ENCODE results near the gene KCNMA1. TPM values are rescaled to one million over a fixed set of nuclear protein-coding genes. Genes with fewer than 3 reads are reported as not detected.

Gene KCNMA1
- total RNA-seq, 2 donors from 2014 or later = 0.48 to 0.56 TPM

- H3K4me1 Mint-ChIP-seq = no peaks in the 10 kb centered on the region
- ATAC-seq (replicated peaks) = no peak
- H3K27me3 Mint-ChIP-seq = peaks cover 3% of the 10 kb centered on the region
Observed at GRCh38 chr10:76899490-76899889, 738.1 kb downstream of the KCNMA1 start.

GRCh38 chr10:76892766-76893479, 744.7 kb downstream of the KCNMA1 start:
- Mint-ChIP-seq H3K27me3 (peaks cover 3% of the 10 kb centered on the region), H3K9me3 (peaks cover 4% of the 10 kb centered on the region), H3K4me1 (no peaks in the 10 kb centered on the region), H3K36me3 (ENCODE audit: low read depth) (no peaks in the 10 kb centered on the region), H3K4me3 (no peak overlapping the region), H3K27ac (no peak overlapping the region)
- ATAC-seq (replicated peaks) = no peak

More at GRCh38 chr10:76899490-76899889, 738.1 kb downstream of the KCNMA1 start:
- Mint-ChIP-seq H3K27ac (no peak overlapping the region), H3K9me3 (peaks cover 4% of the 10 kb centered on the region), H3K4me3 (no peak overlapping the region), H3K36me3 (ENCODE audit: low read depth) (no peaks in the 10 kb centered on the region)

DNA sequence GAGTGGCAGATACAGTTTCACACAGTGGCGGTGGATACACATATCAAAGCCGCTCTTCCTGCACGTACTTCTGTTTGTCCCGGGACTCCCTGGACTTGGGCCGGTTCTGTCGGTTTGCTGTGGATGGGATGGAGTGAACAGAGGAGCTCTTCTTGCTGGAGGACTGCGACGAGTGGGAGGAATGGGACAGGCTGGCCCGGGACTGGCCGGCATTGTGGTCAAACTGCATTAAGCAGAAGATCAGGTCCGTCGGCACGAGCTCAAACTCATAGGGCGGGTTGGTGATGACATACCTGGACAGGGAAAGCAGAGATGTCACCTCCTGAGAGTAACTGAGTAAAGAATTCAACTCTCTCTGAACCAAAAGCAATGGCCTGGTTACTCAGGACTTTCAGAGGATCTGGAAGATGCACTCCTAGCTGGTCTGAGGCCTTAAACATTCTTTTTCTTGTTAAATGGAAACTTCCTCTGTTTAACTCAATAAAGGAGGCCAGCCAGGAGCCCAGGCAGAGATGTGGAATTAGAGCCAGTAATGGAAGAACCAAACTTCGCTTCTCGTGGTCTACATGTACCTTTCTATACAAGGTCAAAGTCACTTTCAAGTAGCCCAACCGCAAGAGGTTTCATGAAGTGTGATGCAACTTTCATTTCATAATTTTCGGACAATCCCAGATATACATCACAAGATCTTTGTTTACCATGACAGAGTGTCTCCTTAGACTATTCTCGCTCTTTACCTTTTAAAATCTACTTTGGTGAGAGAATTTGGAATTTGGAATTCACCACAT, 750.2 kb downstream of the KCNMA1 start:
- no peaks in the 10 kb centered on the region for H3K4me1 Mint-ChIP-seq
- no peak overlapping the region for H3K27ac Mint-ChIP-seq
- no peak for ATAC-seq (replicated peaks)
- H3K36me3 Mint-ChIP-seq (ENCODE audit: low read depth) = no peaks in the 10 kb centered on the region
- no peaks in the 10 kb centered on the region for H3K9me3 Mint-ChIP-seq
- H3K4me3 Mint-ChIP-seq = no peak overlapping the region
- H3K27me3 Mint-ChIP-seq = no peaks in the 10 kb centered on the region

GRCh38 chr10:76885816-76886215, 751.8 kb downstream of the KCNMA1 start:
- no peak for ATAC-seq (replicated peaks)
- Mint-ChIP-seq H3K4me3 (no peak overlapping the region), H3K36me3 (ENCODE audit: low read depth) (no peaks in the 10 kb centered on the region)

DNA sequence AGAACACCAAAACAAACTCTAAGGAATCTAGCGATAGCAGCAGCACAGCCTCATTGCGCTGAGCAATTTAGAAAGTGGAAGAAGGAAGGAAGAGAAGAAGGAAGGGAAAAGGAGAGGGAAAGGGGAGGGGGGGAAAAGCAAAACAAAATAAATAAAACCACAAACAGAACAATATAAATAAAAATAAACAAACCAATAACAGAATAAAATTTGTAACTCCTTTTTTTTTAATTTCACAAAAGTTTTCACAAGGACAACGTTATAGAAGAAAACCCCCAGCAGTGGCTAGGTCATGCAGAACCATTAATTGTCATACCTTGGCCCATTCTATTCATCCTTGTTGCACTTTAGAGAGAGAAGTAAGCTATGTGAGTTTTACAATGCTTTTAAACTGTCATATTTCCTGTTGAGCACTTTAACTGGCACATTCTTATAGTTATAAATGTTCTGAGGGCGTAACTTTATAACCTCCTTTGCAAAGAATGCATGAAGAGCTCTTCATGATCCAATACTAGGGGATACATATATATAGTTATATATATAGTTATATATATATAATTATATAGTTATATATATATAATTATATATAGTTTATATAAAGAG, 752.8 kb downstream of the KCNMA1 start:
- H3K4me3 Mint-ChIP-seq = no peak overlapping the region
- no peaks in the 10 kb centered on the region for H3K9me3 Mint-ChIP-seq
- no peak overlapping the region for H3K27ac Mint-ChIP-seq
- no peak for ATAC-seq (replicated peaks)
- H3K36me3 Mint-ChIP-seq (ENCODE audit: low read depth) = no peaks in the 10 kb centered on the region
- no peaks in the 10 kb centered on the region for H3K27me3 Mint-ChIP-seq
- no peaks in the 10 kb centered on the region for H3K4me1 Mint-ChIP-seq

More at GRCh38 chr10:76885816-76886215, 751.8 kb downstream of the KCNMA1 start:
- Mint-ChIP-seq H3K9me3 (no peaks in the 10 kb centered on the region), H3K27ac (no peak overlapping the region), H3K27me3 (no peaks in the 10 kb centered on the region), H3K4me1 (no peaks in the 10 kb centered on the region)

DNA sequence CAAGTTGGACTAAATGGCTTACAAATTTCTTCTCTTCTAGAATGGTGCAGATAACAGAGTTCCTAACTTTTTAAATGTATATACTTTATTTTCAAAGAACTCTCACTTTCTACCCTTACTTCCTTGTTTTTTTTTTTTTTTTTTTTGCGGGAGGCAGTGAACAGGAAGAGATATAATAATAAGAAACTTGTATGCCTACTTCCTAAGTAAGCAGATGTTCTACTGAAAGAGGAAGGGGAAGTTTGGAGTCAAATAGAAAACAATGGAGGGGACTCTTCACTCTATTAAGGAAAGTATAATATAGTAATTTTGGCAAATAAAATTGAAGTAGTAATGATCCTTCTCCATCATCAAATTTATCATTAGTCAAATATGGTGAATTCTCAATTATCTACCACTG, 754.0 kb downstream of the KCNMA1 start:
- Mint-ChIP-seq H3K4me1 (no peaks in the 10 kb centered on the region), H3K27ac (no peak overlapping the region), H3K36me3 (ENCODE audit: low read depth) (no peaks in the 10 kb centered on the region), H3K9me3 (no peaks in the 10 kb centered on the region), H3K4me3 (no peak overlapping the region), H3K27me3 (no peaks in the 10 kb centered on the region)
- no peak for ATAC-seq (replicated peaks)

- H3K4me3 Mint-ChIP-seq = no peak overlapping the region
- no peaks in the 10 kb centered on the region for H3K4me1 Mint-ChIP-seq
- no peaks in the 10 kb centered on the region for H3K36me3 Mint-ChIP-seq (ENCODE audit: low read depth)
- H3K9me3 Mint-ChIP-seq = no peaks in the 10 kb centered on the region
- no peaks in the 10 kb centered on the region for H3K27me3 Mint-ChIP-seq
- ATAC-seq (replicated peaks) = no peak
- H3K27ac Mint-ChIP-seq = no peak overlapping the region
Observed at GRCh38 chr10:76882796-76883195, 754.8 kb downstream of the KCNMA1 start.

DNA sequence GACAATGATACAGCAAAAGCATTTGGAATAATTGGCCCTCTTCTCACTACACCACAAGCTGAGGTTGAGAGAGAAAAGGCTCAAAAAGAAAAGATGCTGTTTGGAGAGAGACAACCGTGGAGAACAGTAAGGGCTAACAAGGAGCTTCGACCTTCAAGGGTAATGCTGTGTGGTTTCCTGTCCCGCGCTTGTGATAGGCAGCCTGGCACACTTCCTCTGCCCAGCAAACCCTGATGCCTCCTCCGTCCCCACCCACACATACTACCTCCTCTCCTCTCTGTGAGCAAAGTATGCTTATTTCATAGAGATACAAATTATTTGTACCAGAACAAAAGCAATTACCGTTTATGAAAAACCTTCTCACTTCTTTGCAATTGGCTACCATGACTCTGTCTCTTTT, 755.4 kb downstream of the KCNMA1 start:
- Mint-ChIP-seq H3K4me1 (no peaks in the 10 kb centered on the region), H3K4me3 (no peak overlapping the region), H3K27me3 (no peaks in the 10 kb centered on the region), H3K9me3 (no peaks in the 10 kb centered on the region), H3K36me3 (ENCODE audit: low read depth) (no peaks in the 10 kb centered on the region), H3K27ac (no peak overlapping the region)
- ATAC-seq (replicated peaks) = peak; percentile 51

DNA sequence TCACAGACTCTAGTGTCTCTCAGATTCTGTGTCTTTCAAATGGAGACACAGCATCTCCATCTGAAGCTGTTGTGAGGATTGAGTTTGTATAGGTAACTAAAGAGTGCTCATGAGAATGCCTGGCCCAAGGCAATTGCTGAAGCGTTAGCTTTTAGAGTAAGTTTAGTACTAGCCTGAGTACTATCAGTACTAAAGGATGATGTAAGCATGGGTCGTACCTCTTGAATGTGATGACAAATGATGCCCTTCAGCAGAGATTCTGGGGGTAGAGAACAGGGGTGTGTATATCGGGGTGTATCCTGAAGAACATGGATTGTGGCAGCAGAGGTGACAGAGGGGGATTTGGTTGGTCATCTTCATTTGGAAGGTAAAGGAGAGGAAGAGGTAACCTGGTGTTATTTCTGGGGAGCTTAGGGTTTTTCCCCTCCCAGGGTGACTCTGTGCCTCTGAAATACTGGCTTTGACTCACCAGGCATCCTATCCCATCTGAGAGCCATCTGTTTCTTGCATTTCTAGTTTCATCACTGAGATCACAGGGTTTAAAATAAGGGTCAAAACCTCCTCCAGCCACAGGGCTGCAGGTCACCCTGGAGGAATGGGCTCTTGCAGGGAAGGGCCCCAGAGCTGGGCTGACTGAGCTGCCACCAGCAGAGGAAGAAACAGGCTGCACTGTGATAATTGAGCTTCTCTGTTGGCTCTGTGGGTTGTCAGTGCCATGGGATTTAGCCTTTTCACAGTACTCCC, 756.0 kb downstream of the KCNMA1 start:
- H3K9me3 Mint-ChIP-seq = no peaks in the 10 kb centered on the region
- H3K4me3 Mint-ChIP-seq = no peak overlapping the region
- ATAC-seq (replicated peaks) = peak; percentile 83
- no peaks in the 10 kb centered on the region for H3K27me3 Mint-ChIP-seq
- H3K4me1 Mint-ChIP-seq = no peaks in the 10 kb centered on the region
- H3K36me3 Mint-ChIP-seq (ENCODE audit: low read depth) = no peaks in the 10 kb centered on the region
- H3K27ac Mint-ChIP-seq = no peak overlapping the region

GRCh38 chr10:76880931-76881330, 756.7 kb downstream of the KCNMA1 start:
- Mint-ChIP-seq H3K4me1 (no peaks in the 10 kb centered on the region), H3K4me3 (no peak overlapping the region), H3K27me3 (no peaks in the 10 kb centered on the region), H3K9me3 (no peaks in the 10 kb centered on the region), H3K27ac (no peak overlapping the region), H3K36me3 (ENCODE audit: low read depth) (no peaks in the 10 kb centered on the region)
- ATAC-seq (replicated peaks) = no peak

DNA sequence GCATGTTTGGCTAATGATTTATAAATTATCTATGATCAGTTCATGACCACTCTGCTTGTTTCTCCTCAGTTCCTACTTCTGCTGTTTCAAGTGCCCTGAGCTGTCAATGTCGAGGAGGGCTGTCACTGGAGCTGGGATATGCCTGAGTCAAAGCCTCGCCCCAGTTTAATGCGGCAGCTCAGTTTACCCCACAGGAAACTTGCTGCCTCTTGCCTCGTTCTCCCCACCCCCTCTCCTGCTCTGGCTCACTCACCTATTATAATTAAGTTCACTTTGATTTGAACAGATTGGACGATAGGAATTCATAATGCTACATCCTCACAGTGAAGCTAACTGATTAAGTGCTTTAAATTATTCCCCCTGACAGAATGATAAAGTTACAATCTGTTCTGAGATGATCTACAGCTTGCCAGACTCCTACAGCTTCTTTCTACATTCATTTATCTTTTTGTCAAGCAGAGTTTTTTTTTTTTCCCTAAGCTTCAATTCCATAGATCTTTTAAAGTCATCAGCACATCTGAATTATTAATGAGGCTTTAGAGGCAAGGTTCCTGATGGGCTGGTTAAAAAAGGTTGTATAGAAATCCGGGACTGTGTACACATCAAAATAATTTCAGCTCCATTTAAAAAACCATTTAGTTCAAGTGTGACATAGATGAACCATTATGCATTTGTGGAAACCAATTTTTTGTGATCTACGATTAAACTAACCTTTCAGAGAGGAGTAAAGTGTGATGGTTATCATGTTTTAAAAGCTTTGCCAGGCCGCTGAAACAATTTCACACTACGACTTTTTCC, 758.3 kb downstream of the KCNMA1 start:
- no peaks in the 10 kb centered on the region for H3K4me1 Mint-ChIP-seq
- no peak for ATAC-seq (replicated peaks)
- no peak overlapping the region for H3K4me3 Mint-ChIP-seq
- no peaks in the 10 kb centered on the region for H3K36me3 Mint-ChIP-seq (ENCODE audit: low read depth)
- no peaks in the 10 kb centered on the region for H3K9me3 Mint-ChIP-seq
- no peaks in the 10 kb centered on the region for H3K27me3 Mint-ChIP-seq
- no peak overlapping the region for H3K27ac Mint-ChIP-seq

DNA sequence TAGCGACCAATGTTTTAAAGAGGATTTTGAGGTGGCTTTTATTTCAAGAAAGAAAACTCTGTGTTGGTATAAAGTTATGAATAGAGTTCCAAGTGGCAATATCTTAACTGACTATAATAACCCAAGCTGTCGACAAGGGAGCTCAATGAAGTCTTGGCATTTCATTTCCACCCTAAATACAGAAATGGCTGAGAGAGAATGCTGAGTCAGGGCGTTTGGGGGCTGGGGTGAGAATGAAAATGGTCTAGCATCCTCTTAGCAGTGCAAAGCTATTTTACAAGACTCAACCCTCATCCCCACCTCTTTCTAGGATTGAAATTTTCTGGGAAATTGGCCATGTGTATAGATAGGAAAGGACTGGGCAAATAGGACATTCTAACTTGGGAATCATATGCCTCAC, 759.1 kb downstream of the KCNMA1 start:
- Mint-ChIP-seq H3K27ac (no peak overlapping the region), H3K4me1 (no peaks in the 10 kb centered on the region), H3K4me3 (no peak overlapping the region), H3K27me3 (peaks cover 4% of the 10 kb centered on the region), H3K9me3 (peaks cover 3% of the 10 kb centered on the region), H3K36me3 (ENCODE audit: low read depth) (no peaks in the 10 kb centered on the region)
- no peak for ATAC-seq (replicated peaks)

DNA sequence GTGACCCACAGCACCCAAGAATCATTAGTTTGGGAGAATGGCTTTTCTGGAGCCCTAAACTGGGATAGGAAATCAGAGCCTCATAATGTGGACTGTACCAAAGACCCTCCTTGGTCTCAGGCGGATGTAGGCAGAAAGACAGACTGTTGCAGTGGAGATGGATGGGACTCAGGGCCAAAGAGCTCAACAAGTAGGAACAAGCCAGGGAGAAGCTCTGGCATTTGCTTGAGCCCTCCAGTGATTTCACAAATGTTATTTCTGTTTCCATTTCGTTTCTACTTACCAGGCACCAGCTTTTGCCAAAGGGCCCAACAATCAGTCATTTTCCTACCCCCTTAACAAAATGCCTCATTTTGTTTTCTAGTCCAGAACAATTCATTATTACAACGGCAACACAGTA, 762.7 kb downstream of the KCNMA1 start:
- ATAC-seq (replicated peaks) = no peak
- Mint-ChIP-seq H3K9me3 (peaks cover 9% of the 10 kb centered on the region), H3K36me3 (ENCODE audit: low read depth) (no peaks in the 10 kb centered on the region), H3K27ac (no peak overlapping the region), H3K27me3 (peaks cover 11% of the 10 kb centered on the region), H3K4me1 (no peaks in the 10 kb centered on the region), H3K4me3 (no peak overlapping the region)

GRCh38 chr10:76874176-76874575, 763.4 kb downstream of the KCNMA1 start:
- H3K4me1 Mint-ChIP-seq = no peaks in the 10 kb centered on the region
- H3K27me3 Mint-ChIP-seq = peaks cover 11% of the 10 kb centered on the region
- ATAC-seq (replicated peaks) = no peak

More at GRCh38 chr10:76874176-76874575, 763.4 kb downstream of the KCNMA1 start:
- Mint-ChIP-seq H3K36me3 (ENCODE audit: low read depth) (no peaks in the 10 kb centered on the region), H3K9me3 (peaks cover 9% of the 10 kb centered on the region), H3K27ac (no peak overlapping the region), H3K4me3 (no peak overlapping the region)

Measured in activated T-helper 17 cell treated with anti-CD3 and anti-CD28 coated beads, Interleukin-2, amount 50 U/mL, for 72 hours (primary cell).